Effector memory CD4-positive, alpha-beta T cell (primary cell): ENCODE data around the gene TTN.

Source experiments
- DNase-seq, 3 donors: peaks; one replicate each; pipeline ENCODE4 v3.0.0-alpha.2; 2020
- H3K27ac ChIP-seq: 2 replicates; pipeline ENCODE4 v1.7.0; 2013; ENCODE audit warnings: mild to moderate bottlenecking, low read length, moderate library complexity; ENCODE audit not compliant: insufficient read depth, poor library complexity, severe bottlenecking
- H3K27me3 ChIP-seq: replicated peaks from 2 replicates; pipeline ENCODE4 v1.7.0; 2013; ENCODE audit warnings: mild to moderate bottlenecking, low read length; ENCODE audit not compliant: insufficient read depth, control insufficient read depth, poor library complexity, severe bottlenecking
- H3K36me3 ChIP-seq: 2 replicates; pipeline ENCODE4 v1.7.0; 2013; ENCODE audit warnings: mild to moderate bottlenecking, low read length, moderate library complexity; ENCODE audit not compliant: control insufficient read depth, insufficient read depth
- H3K4me1 ChIP-seq: 2 replicates; pipeline ENCODE4 v1.7.0; 2013; ENCODE audit warnings: low read length, mild to moderate bottlenecking; ENCODE audit not compliant: control insufficient read depth, insufficient read depth, poor library complexity, severe bottlenecking
- H3K4me3 ChIP-seq: 2 replicates; pipeline ENCODE4 v1.7.0; 2013; ENCODE audit warnings: low read length, low read depth, mild to moderate bottlenecking; ENCODE audit not compliant: insufficient read depth, poor library complexity, severe bottlenecking
- H3K9me3 ChIP-seq: 2 replicates; pipeline ENCODE4 v1.7.0; 2013; ENCODE audit warnings: mild to moderate bottlenecking, low read length, moderate library complexity; ENCODE audit not compliant: control insufficient read depth

Gene TTN

DNA sequence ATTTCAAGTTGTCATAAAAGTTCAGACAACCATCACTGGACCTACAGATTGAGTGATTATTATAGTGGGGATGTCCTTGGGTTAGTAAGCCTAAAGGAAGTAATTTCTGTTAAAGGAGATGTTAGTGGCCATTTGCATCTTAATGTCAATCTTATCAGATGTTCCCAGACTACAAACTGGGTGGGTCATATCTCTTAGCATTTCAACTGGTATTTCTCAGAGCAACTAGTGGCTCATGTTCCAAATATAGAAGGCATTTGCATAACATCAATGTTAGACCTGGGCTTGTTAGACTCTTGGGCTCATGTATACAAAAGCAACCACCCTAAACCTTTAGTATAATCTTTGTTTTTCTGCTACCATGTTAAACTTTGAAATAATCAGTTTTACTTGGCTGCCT is 309.1 kb downstream of the TTN start:
- H3K4me3 ChIP-seq, result no peak overlapping the region
- H3K27me3 ChIP-seq, result no peaks in the 10 kb centered on the region
- H3K9me3 ChIP-seq, result no peaks in the 10 kb centered on the region
- H3K27ac ChIP-seq, result no peak overlapping the region
- peaks cover 65% of the 10 kb centered on the region for H3K36me3 ChIP-seq
- no peak for DNase-seq
- no peaks in the 10 kb centered on the region for H3K4me1 ChIP-seq

GRCh38 chr2:178496049-178496448 is 311.2 kb downstream of the TTN start:
- Histone ChIP-seq H3K9me3 (no peaks in the 10 kb centered on the region), H3K4me1 (no peaks in the 10 kb centered on the region), H3K27me3 (no peaks in the 10 kb centered on the region), H3K4me3 (no peak overlapping the region), H3K36me3 (peaks cover 62% of the 10 kb centered on the region), H3K27ac (no peak overlapping the region)
- DNase-seq, result no peak

DNA sequence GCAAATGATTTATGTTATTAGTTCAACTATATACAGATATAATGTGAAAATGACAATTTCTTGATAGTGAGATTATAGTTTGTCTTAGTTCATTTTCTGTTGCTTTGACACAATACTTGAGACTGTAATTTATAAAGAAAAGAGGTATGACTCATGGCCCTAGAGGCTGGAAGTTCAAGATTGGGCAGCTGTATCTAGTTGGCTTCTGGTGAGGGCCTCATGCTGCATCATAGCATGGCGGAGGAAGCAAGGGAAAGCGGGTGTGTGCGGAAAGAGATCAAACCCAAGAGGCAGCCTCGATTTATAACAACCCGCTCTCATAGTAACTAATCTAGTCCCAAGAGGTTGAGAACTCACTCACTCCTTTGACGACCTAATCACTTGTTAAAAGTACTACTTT is 315.6 kb downstream of the TTN start:
- DNase-seq, result no peak
- no peaks in the 10 kb centered on the region for H3K27me3 ChIP-seq
- no peak overlapping the region for H3K27ac ChIP-seq
- H3K4me1 ChIP-seq, result no peaks in the 10 kb centered on the region
- H3K4me3 ChIP-seq, result no peak overlapping the region
- no peaks in the 10 kb centered on the region for H3K9me3 ChIP-seq
- peaks cover 50% of the 10 kb centered on the region for H3K36me3 ChIP-seq

GRCh38 chr2:178485356-178485755 is 321.9 kb downstream of the TTN start:
- no peaks in the 10 kb centered on the region for H3K27me3 ChIP-seq
- H3K27ac ChIP-seq, result no peak overlapping the region
- DNase-seq, result no peak
- peaks cover 5% of the 10 kb centered on the region for H3K36me3 ChIP-seq
- H3K9me3 ChIP-seq, result no peaks in the 10 kb centered on the region
- peaks cover 16% of the 10 kb centered on the region for H3K4me1 ChIP-seq
- no peak overlapping the region for H3K4me3 ChIP-seq

DNA sequence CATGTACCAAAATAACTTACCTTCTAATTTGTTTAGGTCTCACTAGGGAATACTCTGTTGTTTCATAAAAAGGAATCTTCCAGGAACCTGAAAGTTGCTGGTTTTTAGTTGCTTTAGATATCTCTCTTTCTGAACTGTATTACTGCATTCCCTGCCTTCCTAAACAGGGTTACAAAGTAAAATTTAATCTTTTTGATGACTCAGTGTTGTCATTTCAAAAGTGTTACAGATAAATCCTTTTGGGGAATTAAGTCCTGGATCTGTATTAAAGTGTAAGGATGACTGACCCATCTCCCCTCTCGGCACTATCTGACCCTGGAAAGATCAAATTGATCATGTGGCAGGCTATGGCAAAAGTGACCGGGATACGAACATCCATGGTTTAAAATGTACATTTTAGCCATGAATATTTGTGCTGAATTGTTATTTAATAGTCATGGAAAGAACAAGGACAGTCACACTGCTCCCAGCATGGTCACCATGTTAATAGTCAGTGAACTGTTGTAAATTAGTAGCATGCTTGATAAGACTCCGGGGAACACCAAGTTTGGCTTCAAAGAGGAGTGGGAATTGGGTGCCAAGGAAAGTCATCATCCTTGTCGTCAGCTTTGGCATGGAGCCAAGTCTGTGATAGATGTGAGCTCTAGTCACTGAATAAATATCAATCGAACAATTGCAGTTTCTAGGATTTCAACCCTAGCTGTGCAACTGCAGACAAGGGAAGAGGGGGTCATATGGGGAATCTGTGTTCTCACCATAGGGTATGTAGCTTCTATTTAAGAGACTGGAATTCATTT is 322.8 kb downstream of the TTN start:
- no peak overlapping the region for H3K4me3 ChIP-seq

DNA sequence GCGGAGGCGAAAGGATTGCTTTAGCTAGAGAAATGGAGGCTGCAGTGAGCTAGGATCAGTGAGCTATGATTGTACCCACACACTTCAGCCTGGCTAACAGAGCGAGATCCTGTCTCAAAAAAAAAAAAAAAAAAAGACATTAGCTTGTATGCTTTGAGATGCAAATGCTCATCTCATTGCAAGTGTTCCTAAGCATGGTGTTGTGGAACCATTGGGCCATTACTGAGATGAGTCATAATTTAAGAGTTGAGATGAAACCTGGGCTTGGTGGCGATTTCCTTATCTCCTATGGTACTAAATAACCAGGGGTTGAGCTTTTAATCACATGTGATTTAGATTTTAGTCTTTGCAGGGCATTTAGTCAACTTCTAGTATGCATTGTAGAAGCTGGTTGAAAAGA is 324.8 kb downstream of the TTN start:
- H3K4me3 ChIP-seq, result no peak overlapping the region
- DNase-seq, result no peak
- no peaks in the 10 kb centered on the region for H3K36me3 ChIP-seq
- peaks cover 16% of the 10 kb centered on the region for H3K4me1 ChIP-seq
- no peak overlapping the region for H3K27ac ChIP-seq
- no peaks in the 10 kb centered on the region for H3K9me3 ChIP-seq
- H3K27me3 ChIP-seq, result no peaks in the 10 kb centered on the region

More for the DNA sequence above, 322.8 kb downstream of the TTN start:
- Histone ChIP-seq H3K4me1 (peaks cover 16% of the 10 kb centered on the region), H3K36me3 (no peaks in the 10 kb centered on the region), H3K27me3 (no peaks in the 10 kb centered on the region), H3K27ac (no peak overlapping the region), H3K9me3 (no peaks in the 10 kb centered on the region)
- no peak for DNase-seq

DNA sequence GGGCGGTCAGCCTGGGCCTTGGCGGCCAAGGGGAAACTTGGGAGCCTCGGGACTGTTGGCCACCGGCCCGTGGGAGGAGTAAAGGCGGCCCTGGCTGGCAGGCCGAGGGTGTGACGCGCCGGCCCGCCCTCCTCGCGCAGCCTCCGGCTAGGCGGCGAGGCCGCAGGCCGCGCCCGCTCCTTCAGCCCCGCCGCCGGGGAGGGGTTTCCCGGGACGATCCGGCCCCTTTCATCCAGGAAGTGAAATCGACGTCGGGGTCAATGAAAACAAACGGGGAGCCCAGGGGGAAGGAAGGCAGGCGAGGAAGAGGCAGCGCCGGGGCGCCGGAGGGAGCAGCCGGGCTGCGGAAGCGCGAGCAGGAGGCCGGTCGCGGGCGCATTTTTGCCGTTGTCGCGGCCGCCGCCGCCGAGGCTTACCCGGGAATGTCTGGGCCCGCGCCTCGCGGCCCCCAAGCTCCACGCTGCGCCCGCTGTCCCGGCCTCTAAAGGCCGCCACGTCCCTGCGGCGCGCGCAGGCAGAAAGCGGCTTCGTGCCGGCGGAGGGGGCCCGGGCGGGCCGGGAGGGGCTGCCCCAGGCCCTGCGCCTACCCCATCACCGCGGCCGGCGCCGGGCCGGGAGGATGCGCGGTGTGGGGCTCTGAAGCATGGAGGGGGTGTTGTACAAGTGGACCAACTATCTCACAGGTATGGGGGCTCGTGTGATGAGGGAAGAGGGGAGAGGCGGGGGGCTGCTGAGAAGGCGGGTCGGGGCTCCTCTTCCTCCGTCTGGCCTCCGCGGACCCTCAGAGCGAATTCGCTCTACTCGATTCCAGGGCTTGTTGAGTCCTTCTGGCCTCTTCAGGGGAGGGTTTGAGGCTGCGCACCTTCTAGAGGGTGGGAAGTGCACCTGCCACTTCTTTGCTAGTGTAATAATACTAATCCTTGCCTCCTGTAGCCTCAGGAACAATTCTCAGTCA is 326.7 kb downstream of the TTN start, which contains the start of gene PLEKHA3:
Gene PLEKHA3, plus strand, starts transcription at position 231 of the 955 bp plus-strand sequence. Its CDS starts 413 bp downstream, at position 644.
- peak within 1 kb of the TSS; percentile 84 for H3K27ac ChIP-seq
- peak; percentile 71 to 78 (median 71) for DNase-seq
- peaks cover 16% of the 10 kb centered on the region for H3K4me1 ChIP-seq
- no peaks in the 10 kb centered on the region for H3K27me3 ChIP-seq
- H3K9me3 ChIP-seq, result no peaks in the 10 kb centered on the region
- H3K36me3 ChIP-seq, result no peaks in the 10 kb centered on the region
- H3K4me3 ChIP-seq, result peak within 1 kb of the TSS; percentile 71

DNA sequence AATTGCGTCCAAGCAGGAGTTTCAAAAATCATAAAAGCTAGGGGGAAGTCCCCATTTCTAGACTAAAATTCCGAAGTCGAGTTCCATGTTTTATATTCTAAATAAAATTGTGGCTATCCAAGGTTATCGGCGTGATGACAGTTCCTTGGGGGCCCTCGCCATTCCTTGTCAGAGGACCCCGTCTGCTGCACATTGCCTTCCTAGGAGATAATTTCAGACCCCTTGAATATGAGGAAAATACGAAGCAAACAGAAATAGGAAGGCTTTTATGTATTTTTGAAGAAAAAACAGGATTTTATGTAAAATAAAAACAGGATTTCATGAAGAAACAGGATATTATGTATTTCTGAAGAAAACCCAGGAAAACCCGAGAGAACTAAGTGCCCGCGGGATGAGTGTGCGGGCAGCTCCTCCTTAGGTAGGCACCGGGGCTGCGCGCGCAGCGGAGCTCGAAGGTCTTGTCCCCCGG is 327.4 kb downstream of the TTN start:
- H3K27ac ChIP-seq, result peak overlapping the region; percentile 84
- no peak for DNase-seq
- no peaks in the 10 kb centered on the region for H3K9me3 ChIP-seq
- H3K36me3 ChIP-seq, result no peaks in the 10 kb centered on the region
- peak overlapping the region; percentile 60 for H3K4me3 ChIP-seq
- H3K27me3 ChIP-seq, result no peaks in the 10 kb centered on the region
- peaks cover 16% of the 10 kb centered on the region for H3K4me1 ChIP-seq

GRCh38 chr2:178479275-178479616 is 328.0 kb downstream of the TTN start:
- H3K27me3 ChIP-seq, result no peaks in the 10 kb centered on the region
- peak overlapping the region; percentile 84 for H3K27ac ChIP-seq
- no peak for DNase-seq
- H3K4me3 ChIP-seq, result peak overlapping the region; percentile 71
- no peaks in the 10 kb centered on the region for H3K9me3 ChIP-seq
- H3K36me3 ChIP-seq, result no peaks in the 10 kb centered on the region
- peaks cover 16% of the 10 kb centered on the region for H3K4me1 ChIP-seq
